GM10266 (cell line): ENCODE measurements around the gene GRIN3B.

ENCODE experiments used
- DNase-seq: peaks from one replicate; pipeline ENCODE4 v3.0.0; 2012; ENCODE audit errors: extremely low spot score
- TF ChIP-seq, protein P1 (sequence below): IDR thresholded peaks from 2 replicates; pipeline ENCODE4 v1.5.1; 2012; ENCODE audit warnings: mild to moderate bottlenecking, low read depth; ENCODE audit not compliant: control insufficient read depth, insufficient read depth; ENCODE audit errors: missing control alignments

Gene GRIN3B

DNA sequence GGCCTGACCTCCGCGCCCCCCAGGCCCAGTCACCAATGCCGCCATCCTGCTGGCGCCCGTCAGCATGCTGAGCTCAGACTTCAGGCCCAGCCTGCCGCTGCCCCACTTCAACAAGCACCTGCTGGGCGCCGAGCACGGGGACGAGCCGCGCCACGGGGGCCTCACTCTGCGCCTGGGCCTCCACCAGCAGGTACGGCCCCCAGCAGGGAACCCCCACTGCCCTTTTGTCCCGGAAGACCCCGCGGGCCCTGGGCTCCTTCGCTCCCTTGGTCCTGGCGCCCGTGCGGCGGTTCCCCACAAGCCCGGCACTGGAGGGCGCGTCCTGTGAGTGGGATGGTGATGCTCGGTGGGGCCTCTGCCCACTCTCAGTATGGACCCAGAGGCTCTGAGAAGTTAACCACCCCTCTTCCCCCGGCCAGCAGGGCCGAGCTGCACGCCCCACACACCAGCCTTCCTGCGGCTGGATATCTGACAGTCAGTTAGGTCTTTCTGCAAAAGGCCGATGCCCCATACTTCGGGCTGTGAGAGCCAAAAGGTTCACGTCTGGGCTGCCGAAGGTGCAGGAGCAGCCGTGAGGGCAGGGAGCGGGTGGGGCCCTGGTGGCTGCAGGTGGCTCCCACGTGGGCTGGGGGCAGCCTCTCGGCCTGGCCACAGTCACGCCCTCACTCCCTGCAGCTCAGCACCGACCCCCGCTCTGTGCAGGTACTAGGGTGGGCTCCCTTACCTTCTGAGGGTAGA is 8.1 kb upstream of the GRIN3B start:
- TF ChIP-seq, protein P1, sequence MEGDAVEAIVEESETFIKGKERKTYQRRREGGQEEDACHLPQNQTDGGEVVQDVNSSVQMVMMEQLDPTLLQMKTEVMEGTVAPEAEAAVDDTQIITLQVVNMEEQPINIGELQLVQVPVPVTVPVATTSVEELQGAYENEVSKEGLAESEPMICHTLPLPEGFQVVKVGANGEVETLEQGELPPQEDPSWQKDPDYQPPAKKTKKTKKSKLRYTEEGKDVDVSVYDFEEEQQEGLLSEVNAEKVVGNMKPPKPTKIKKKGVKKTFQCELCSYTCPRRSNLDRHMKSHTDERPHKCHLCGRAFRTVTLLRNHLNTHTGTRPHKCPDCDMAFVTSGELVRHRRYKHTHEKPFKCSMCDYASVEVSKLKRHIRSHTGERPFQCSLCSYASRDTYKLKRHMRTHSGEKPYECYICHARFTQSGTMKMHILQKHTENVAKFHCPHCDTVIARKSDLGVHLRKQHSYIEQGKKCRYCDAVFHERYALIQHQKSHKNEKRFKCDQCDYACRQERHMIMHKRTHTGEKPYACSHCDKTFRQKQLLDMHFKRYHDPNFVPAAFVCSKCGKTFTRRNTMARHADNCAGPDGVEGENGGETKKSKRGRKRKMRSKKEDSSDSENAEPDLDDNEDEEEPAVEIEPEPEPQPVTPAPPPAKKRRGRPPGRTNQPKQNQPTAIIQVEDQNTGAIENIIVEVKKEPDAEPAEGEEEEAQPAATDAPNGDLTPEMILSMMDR, result no peak
- no peak for DNase-seq

DNA sequence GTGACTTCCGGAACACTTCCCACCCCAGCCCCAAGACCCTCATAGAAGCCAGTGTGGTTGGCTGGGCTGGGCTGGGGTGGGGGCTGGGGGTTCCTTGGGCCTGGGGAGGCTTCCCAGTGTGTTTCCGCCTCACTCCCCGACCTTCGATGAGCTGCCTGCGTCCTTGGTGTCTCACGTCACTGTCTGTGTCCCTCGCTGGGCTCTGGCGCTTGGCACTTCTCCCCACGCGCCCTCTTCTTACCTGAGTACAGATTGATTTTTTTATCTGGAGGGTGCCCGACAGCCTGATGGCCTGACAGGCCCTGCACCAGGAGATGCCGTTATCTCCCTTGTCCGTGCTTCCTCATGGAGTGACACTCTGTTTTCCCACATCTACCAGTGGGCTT is 7.6 kb upstream of the GRIN3B start:
- DNase-seq, result no peak
- TF ChIP-seq, protein P1, result no peak

DNA sequence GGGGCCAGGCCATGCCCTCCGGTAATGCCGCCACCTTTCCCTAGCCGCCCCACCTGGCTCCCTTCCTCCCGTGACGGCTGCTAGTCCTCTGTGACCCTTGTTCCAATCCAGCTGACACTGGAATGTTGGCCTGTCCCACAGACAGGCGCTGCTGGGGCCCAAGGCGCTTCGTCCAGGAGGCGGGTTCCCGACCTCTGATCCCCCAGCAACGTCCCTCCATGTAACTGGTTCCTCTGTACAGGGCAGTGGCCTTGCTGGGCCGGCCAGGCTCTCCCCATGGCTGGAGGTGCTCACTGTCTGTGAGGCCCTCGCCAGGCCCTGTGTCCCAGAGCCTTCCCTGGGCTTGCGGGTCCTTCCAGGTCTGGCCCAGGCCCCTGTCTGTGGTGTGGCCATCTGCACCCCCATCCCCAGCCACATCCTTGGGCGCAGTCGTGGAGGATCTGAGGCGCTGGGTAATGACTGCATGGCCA is 6.8 kb upstream of the GRIN3B start:
- DNase-seq, result no peak
- TF ChIP-seq, protein P1, result no peak

DNA sequence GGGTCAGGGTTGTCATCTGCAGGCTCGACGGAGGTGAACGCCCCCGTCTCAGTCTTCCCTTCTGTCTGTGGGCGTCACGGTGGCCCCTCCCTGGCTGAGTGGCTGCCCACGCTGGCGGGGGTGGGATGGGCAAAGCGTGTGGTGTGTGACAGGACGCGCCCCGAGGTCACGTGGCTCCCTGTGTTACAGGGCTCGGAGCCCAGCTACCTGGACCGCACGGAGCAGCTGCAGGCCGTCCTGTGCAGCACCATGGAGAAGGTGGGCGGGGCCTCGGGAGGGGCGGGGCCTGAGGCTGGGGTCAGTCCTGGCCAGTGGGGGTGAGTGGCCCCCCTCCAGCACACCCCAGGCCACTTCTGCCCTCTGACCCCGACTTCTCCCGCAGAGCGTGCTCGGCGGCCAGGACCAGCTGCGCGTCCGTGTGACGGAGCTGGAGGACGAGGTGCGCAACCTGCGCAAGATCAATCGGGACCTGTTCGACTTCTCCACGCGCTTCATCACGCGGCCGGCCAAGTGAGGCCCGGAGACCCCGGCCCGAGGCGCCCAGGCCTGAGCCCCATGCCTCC is 6.3 kb upstream of the GRIN3B start:
- no peak for DNase-seq
- TF ChIP-seq, protein P1, result no peak

DNA sequence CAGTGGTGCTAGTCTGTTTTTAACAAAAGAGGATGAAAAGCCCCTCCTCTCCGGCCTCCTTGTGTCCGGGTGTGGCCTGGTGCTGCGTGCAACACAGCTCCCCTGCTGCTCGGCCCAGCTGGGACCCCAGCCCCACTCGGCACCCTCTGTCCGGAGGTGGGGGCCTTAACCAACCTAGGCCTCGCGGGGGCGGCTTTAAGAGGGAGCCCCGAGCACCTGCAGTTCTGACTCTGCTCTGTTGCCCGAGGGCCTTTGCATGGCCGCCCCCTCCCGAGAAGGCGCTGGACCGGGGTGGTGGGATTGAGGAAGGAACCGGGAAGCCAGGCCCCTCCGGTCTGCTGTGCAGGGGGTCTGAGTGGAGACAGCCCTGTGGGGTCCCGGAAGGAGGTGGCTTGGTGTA is 5.7 kb upstream of the GRIN3B start:
- no peak for DNase-seq
- TF ChIP-seq, protein P1, result no peak

DNA sequence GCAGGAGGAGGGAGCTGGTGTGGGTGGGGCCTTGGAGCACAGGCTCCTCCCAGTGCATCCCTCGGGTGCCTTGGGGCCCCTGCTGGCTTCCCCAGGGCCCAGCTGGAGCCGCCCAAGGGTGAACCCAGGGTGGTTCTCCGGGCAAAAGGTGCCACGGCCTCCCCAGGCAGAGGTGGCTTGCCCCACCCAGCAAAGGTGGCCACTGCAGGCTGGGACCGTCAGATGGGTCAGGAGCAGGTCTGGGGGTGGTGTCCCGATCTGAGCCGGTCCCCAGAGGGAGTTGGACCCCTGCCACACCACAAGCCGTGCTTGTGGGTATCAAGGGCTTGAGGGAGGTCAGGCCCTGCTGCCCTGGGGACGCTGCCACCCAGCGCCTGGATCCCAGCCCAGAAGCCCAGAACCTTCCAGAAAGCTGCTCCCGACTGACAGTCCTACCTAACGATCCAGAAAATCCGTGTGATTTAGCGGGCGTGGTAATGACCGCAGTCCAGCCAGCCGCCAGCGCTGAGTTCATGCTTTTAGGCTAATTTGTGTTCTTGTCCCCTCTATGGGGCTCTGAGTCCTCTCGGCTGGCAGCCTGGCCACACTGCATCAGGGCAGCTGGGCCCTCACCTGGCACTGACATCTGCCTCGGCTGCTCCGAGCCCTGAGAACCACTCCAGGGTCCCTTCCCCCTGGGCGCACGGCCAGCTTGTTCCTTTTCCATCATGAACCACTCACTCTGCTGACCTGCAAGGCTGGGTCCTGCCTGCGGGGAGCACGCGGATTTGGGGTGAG is 5.0 kb upstream of the GRIN3B start:
- DNase-seq, result no peak
- TF ChIP-seq, protein P1, result no peak
